D721Med (cell line): ENCODE results near the gene DLL4.
"Not testable (repeated sequence)": the region's sequence is repeated elsewhere in the genome, so short reads cannot be mapped to it uniquely, and the experiment has no call there.

ENCODE experiments used
- DNase-seq: peaks from one replicate; pipeline ENCODE4 v3.0.0; 2011; ENCODE audit warnings: low spot score; ENCODE audit not compliant: insufficient read length
- FAIRE-seq: peaks from 2 replicates; lab custom pipeline; 2011; peaks lifted over from hg19 to GRCh38; lab: Jason Lieb, UNC
- CTCF ChIP-seq: IDR thresholded peaks from 2 replicates; pipeline ENCODE4 v1.5.1; 2012; ENCODE audit warnings: mild to moderate bottlenecking, control low read depth; ENCODE audit not compliant: insufficient read depth; ENCODE audit errors: missing control alignments

Gene DLL4

GRCh38 chr15:40960151-40960885, 31.2 kb downstream of the DLL4 start:
- no peak for DNase-seq
- TF ChIP-seq CTCF: no peak
- FAIRE-seq: no peak

- DNase-seq (no peak), FAIRE-seq (no peak)
- no peak for TF ChIP-seq CTCF
These were observed 31.8 kb downstream of the DLL4 start for GRCh38 chr15:40960925-40961324.

DNA sequence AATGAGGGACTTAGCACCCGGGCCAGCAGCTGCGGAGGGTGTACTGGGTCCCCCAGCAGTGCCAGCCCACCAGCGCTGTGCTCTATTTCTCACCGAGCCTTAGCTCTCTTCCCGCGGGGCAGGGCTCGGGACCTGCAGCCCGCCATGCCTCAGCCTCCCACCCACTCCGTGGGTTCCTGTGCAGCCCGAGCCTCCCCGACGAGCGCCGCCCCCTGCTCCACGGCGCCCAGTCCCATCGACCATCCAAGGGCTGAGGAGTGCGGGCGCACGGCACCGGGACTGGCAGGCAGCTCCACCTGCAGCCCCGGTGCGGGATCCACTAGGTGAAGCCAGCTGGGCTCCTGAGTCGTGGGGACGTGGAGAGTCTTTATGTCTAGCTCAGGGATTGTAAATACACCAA, 32.6 kb downstream of the DLL4 start:
- FAIRE-seq, DNase-seq: not testable (repeated sequence)

DNA sequence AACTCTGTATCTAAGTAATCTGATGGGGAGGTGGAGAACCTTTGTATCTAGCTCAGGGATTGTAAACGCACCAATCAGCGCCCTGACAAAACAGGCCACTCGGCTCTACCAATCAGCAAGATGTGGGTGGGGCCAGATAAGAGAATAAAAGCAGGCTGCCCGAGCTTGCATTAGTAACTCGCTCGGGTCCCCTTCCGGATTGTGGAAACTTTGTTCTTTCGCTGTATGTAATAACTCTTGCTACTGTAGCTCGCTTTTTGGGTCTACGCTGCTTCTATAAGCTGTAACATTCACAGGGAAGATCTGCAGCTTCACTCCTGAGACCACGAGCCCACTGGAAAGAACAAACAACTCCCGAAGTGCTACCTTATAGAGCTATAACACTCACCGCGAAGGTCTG, 33.2 kb downstream of the DLL4 start:
- not testable (repeated sequence) for FAIRE-seq

DNA sequence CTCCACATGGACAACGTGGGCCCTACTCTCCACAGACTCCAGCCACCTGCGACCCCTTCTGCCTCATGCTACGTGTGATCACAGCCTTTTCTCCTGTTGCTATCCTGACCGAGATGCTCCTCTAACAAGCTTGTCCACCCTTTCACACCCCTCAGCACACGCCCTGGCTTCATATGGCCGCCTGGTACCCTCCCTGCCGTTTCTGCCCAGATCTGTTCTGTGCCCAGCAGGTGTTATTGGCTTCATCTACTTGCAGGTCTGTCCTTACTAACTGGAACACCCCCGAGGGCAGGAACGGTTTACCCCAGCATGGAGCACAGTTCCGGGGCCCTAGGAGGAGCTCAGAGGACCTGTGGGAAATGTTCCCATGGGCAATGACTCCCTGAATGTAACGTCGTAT, 34.1 kb downstream of the DLL4 start:
- DNase-seq (no peak), FAIRE-seq (no peak)
- no peak for TF ChIP-seq CTCF

More for the DNA sequence above, 33.2 kb downstream of the DLL4 start:
- not testable (repeated sequence) for DNase-seq

DNA sequence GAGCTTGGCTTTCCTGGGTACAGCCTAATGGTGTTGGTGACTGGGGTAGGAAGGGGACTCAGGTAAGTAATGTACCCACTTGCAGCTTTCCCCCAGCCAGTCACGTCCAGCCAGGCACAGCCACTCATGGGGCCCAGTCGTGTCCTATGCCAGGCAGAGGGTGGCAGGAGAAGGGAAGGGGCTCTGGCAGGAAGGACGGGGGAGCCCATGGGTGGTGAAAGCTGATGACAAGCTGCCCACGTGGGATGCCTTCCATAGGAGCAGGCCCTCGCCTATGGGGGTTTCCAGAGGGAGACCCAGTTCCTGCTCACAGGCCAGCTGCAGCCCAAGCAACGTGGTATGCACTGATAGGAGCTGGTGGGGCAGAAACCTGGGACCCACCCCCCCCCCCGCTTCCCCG, 34.9 kb downstream of the DLL4 start:
- no peak for TF ChIP-seq CTCF

GRCh38 chr15:40964634-40965033, 35.5 kb downstream of the DLL4 start:
- FAIRE-seq: no peak
- no peak for DNase-seq
- TF ChIP-seq CTCF: no peak

More for the DNA sequence above, 34.9 kb downstream of the DLL4 start:
- no peak for DNase-seq
- FAIRE-seq: no peak

DNA sequence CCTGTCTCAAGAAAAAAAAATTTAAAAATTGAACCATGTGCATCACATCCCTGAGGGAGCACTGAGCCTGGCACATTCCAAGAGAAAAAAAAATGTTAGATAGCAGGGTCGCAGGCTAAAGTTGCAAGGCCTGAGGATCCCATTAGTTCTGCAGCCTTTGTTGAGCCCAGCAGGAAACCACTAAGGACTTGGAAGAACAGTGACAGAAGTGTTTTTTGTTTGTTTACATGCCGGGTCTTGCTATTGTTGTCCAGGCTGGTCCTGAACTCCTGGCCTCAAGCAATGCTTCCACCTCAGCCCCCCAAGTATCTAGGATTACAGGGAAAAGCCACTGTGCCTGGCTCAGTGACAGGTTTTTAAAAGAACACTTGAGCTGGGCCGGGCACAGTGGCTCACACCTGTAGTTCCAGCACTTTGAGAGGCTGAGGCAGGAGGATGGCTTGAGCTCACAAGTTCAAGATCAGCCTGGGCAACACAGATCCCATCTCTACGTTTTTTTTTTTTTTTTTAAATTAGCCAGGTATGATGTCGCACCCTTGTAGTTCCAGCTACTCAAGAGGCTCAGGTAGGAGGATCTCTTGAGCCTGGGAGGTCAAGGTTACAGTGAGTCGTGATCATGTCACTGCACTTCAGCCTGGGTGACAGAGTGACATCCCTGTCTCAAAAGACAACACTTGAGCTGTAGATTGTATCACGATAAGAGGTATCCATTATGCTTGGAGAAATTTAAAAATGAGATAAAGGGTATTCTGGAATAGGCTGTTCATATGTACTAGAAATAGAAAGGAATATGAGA, 39.3 kb downstream of the DLL4 start:
- FAIRE-seq (no peak), DNase-seq (no peak)
- TF ChIP-seq CTCF: no peak
